Measurements from ENCODE around the gene NF1.
A peak's percentile ranks its signal among the peaks of the same experiment; 100 is the strongest.
"Not testable (repeated sequence)": the region's sequence is repeated elsewhere in the genome, so short reads cannot be mapped to it uniquely, and the experiment has no call there.

NF1 gene

GRCh38 chr17:31105991-31106390, 11.2 kb downstream of the NF1 start:
- DNase-seq (ENCODE audit: low spot score): no peak
- H3K27ac ChIP-seq: no peak overlapping the region
- ChIA-PET CTCF (no interaction called here), POLR2A (ENCODE audit: low non-redundant PET) (no interaction called here)
- TF ChIP-seq CTCF (conservative IDR thresholded peaks at IDR 0.05; ENCODE audit: low read depth): no peak

GRCh38 chr17:31111183-31111582, 16.4 kb downstream of the NF1 start:
- no peak for DNase-seq (ENCODE audit: low spot score)
- CTCF ChIA-PET: no interaction called here
- POLR2A ChIA-PET (ENCODE audit: low non-redundant PET): no interaction called here
- TF ChIP-seq CTCF (conservative IDR thresholded peaks at IDR 0.05; ENCODE audit: low read depth): no peak
- H3K27ac ChIP-seq: no peak overlapping the region

- CTCF ChIA-PET: interaction anchor here (0.5 kb wide), 1 partner anchor 1719 kb away, joined by 3 read pairs; no protein-coding TSS in a partner anchor
- TF ChIP-seq CTCF (conservative IDR thresholded peaks at IDR 0.05; ENCODE audit: low read depth): no peak
- no peak overlapping the region for H3K27ac ChIP-seq
- no peak for DNase-seq (ENCODE audit: low spot score)
- POLR2A ChIA-PET (ENCODE audit: low non-redundant PET): no interaction called here
Measured at GRCh38 chr17:31112001-31112661, 17.4 kb downstream of the NF1 start.

- ChIA-PET CTCF (interaction anchor here (0.7 to 0.8 kb wide), 2 partner anchors 137 to 313 kb away, joined by 4 to 6 read pairs; no protein-coding TSS in a partner anchor), POLR2A (ENCODE audit: low non-redundant PET) (interaction anchor here (0.5 kb wide), 2 partner anchors 14 to 367 kb away, joined by 3 to 4 read pairs; no protein-coding TSS in a partner anchor)
- H3K27ac ChIP-seq: 0 out of 2 replicates have a peak overlapping the region, but pooled peaks have one; percentile 22
- DNase-seq (ENCODE audit: low spot score): not testable (repeated sequence)
Measured at GRCh38 chr17:31113368-31113767, 18.6 kb downstream of the NF1 start.

- POLR2A ChIA-PET (ENCODE audit: low non-redundant PET): interaction anchor here (0.5 kb wide), 1 partner anchor 367 kb away, joined by 3 read pairs; no protein-coding TSS in a partner anchor
- DNase-seq (ENCODE audit: low spot score): no peak
- no peak for TF ChIP-seq CTCF (conservative IDR thresholded peaks at IDR 0.05; ENCODE audit: low read depth)
- CTCF ChIA-PET: interaction anchor here (0.6 kb wide), 1 partner anchor 312 kb away, joined by 3 read pairs; no protein-coding TSS in a partner anchor
- H3K27ac ChIP-seq: no peak overlapping the region
Measured at GRCh38 chr17:31113939-31114338, 19.2 kb downstream of the NF1 start.

GRCh38 chr17:31114956-31115555, 20.3 kb downstream of the NF1 start:
- TF ChIP-seq CTCF (conservative IDR thresholded peaks at IDR 0.05; ENCODE audit: low read depth): no peak
- no peak for DNase-seq (ENCODE audit: low spot score)
- CTCF ChIA-PET: no interaction called here
- no peak overlapping the region for H3K27ac ChIP-seq
- POLR2A ChIA-PET (ENCODE audit: low non-redundant PET): no interaction called here

- DNase-seq (ENCODE audit: low spot score): no peak
- ChIA-PET POLR2A (ENCODE audit: low non-redundant PET) (no interaction called here), CTCF (no interaction called here)
- no peak overlapping the region for H3K27ac ChIP-seq
- TF ChIP-seq CTCF (conservative IDR thresholded peaks at IDR 0.05; ENCODE audit: low read depth): no peak
Measured at GRCh38 chr17:31116167-31116566, 21.4 kb downstream of the NF1 start.

Measured in RWPE1 (cell line).